HEK293 (cell line): ENCODE measurements around the gene MARK4.

ENCODE experiments used
- CTCF ChIA-PET: fragments of 350-600 bp; formaldehyde crosslinking; extraction: SDS; loops from one replicate; lab custom pipeline; 2021; ENCODE audit warnings: antibody characterized with exemption; lab: Yijun Ruan, JAX
- POLR2A ChIA-PET: fragments of 300-600 bp; formaldehyde crosslinking; extraction: SDS; loops from one replicate; lab custom pipeline; 2020; ENCODE audit warnings: antibody characterized with exemption, inconsistent platforms; lab: Yijun Ruan, JAX
- H3K27ac ChIP-seq: fragments of 200-500 bp; sonication (Bioruptor generic); 2 replicates; pipeline ENCODE4 v1.5.1; 2014; ENCODE audit warnings: low read depth, low read length, control low read depth, inconsistent platforms; ENCODE audit errors: extremely low read depth
- H3K36me3 ChIP-seq, 2 experiments: fragments of 200-500 bp in 1 of 2; sonication (Bioruptor generic) in 1 of 2; 1 replicate in 1 of 2; 2 replicates in 1 of 2; pipeline ENCODE4 v1.5.1; 2014 to 2017; ENCODE audit warnings: inconsistent platforms in 2 of 2, low read length in 2 of 2; ENCODE audit not compliant: control insufficient read depth in 2 of 2, insufficient read depth in 1 of 2
- H3K4me1 ChIP-seq: fragments of 200-500 bp; sonication (Bioruptor generic); 2 replicates; pipeline ENCODE4 v1.5.1; 2014; ENCODE audit warnings: mild to moderate bottlenecking, low read length, inconsistent platforms; ENCODE audit not compliant: control insufficient read depth, insufficient read depth
- H3K4me3 ChIP-seq: 2 replicates; pipeline ENCODE4 v1.5.1; 2011; ENCODE audit warnings: low read depth, mild to moderate bottlenecking, control low read depth, low read length, moderate library complexity
- H3K9me3 ChIP-seq: fragments of 200-500 bp; sonication (Bioruptor generic); 2 replicates; pipeline ENCODE4 v1.5.1; 2014; ENCODE audit warnings: low read depth, low read length, inconsistent platforms; ENCODE audit not compliant: control insufficient read depth, insufficient read depth
- ELK4 ChIP-seq: IDR thresholded peaks from 2 replicates; pipeline ENCODE4 v1.6.1; 2011; ENCODE audit warnings: mild to moderate bottlenecking, low read depth, low read length, borderline replicate concordance
- GLI2 ChIP-seq: fragments of 450-650 bp; formaldehyde crosslinking; IDR thresholded peaks from 2 replicates; pipeline ENCODE4; 2017; ENCODE audit warnings: missing biosample characterization, missing genetic modification characterization, low read depth, borderline replicate concordance
- KLF17 ChIP-seq: fragments of 450-650 bp; formaldehyde crosslinking; IDR thresholded peaks from 2 replicates; pipeline ENCODE4 v1.5.1; 2016; ENCODE audit warnings: missing biosample characterization, missing genetic modification characterization
- PRDM10 ChIP-seq: fragments of 450-650 bp; formaldehyde crosslinking; IDR thresholded peaks from 2 replicates; pipeline ENCODE4 v1.5.1; 2016; ENCODE audit warnings: missing biosample characterization, missing genetic modification characterization
- PRDM2 ChIP-seq: fragments of 450-650 bp; formaldehyde crosslinking; IDR thresholded peaks from 2 replicates; pipeline ENCODE4 v1.5.1; 2016; ENCODE audit warnings: missing biosample characterization, missing genetic modification characterization, borderline replicate concordance
- SP7 ChIP-seq: fragments of 450-650 bp; formaldehyde crosslinking; IDR thresholded peaks from 2 replicates; pipeline ENCODE4 v1.5.1; 2016; ENCODE audit warnings: missing biosample characterization, missing genetic modification characterization
- ZBTB10 ChIP-seq: fragments of 450-650 bp; formaldehyde crosslinking; IDR thresholded peaks from 2 replicates; pipeline ENCODE4 v1.5.1; 2016; ENCODE audit warnings: missing biosample characterization, missing genetic modification characterization
- ZEB2 ChIP-seq: fragments of 450-650 bp; formaldehyde crosslinking; IDR thresholded peaks from 2 replicates; pipeline ENCODE4 v1.5.1; 2016; ENCODE audit warnings: missing biosample characterization, missing genetic modification characterization
- ZNF23 ChIP-seq: fragments of 450-650 bp; formaldehyde crosslinking; IDR thresholded peaks from 2 replicates; pipeline ENCODE4 v1.5.1; 2016; ENCODE audit warnings: missing biosample characterization, missing genetic modification characterization, borderline replicate concordance
- ZNF239 ChIP-seq: fragments of 450-650 bp; formaldehyde crosslinking; IDR thresholded peaks from 2 replicates; pipeline ENCODE4 v1.5.1; 2016; ENCODE audit warnings: missing biosample characterization, missing genetic modification characterization
- ZNF335 ChIP-seq: fragments of 450-650 bp; formaldehyde crosslinking; conservative IDR thresholded peaks from 2 replicates; pipeline ENCODE4 v1.5.1; 2016; ENCODE audit warnings: missing biosample characterization, missing genetic modification characterization
- ZNF341 ChIP-seq: fragments of 450-650 bp; formaldehyde crosslinking; IDR thresholded peaks from 2 replicates; pipeline ENCODE4; 2016; ENCODE audit warnings: low read depth, missing biosample characterization, missing genetic modification characterization
- ZNF366 ChIP-seq: fragments of 450-650 bp; formaldehyde crosslinking; conservative IDR thresholded peaks from 2 replicates; pipeline ENCODE4 v1.5.1; 2016; ENCODE audit warnings: missing biosample characterization, missing genetic modification characterization
- ZNF549 ChIP-seq: fragments of 450-650 bp; IDR thresholded peaks from 2 replicates; pipeline ENCODE4 v1.5.1; 2018; ENCODE audit warnings: missing biosample characterization, missing genetic modification characterization, mild to moderate bottlenecking, inconsistent platforms, moderate library complexity
- ZNF658 ChIP-seq: fragments of 450-650 bp; formaldehyde crosslinking; IDR thresholded peaks from 2 replicates; pipeline ENCODE4; 2016; ENCODE audit warnings: missing biosample characterization, missing genetic modification characterization
- ZNF692 ChIP-seq: fragments of 450-650 bp; formaldehyde crosslinking; IDR thresholded peaks from 2 replicates; pipeline ENCODE4 v1.5.1; 2016; ENCODE audit warnings: missing biosample characterization, missing genetic modification characterization
- ZNF785 ChIP-seq: fragments of 450-650 bp; formaldehyde crosslinking; IDR thresholded peaks from 2 replicates; pipeline ENCODE4 v1.5.1; 2016; ENCODE audit warnings: missing biosample characterization, missing genetic modification characterization
- ZSCAN18 ChIP-seq: fragments of 450-650 bp; formaldehyde crosslinking; IDR thresholded peaks from 2 replicates; pipeline ENCODE4 v1.5.1; 2016; ENCODE audit warnings: missing biosample characterization, missing genetic modification characterization

Gene MARK4

GRCh38 chr19:45250832-45251451 is at the start of gene MARK4:
Gene MARK4 (plus strand): TSS chr19:45251271. CDS start chr19:45251589, 318 bp downstream.
- no peaks in the 10 kb centered on the region for H3K9me3 ChIP-seq
- ChIA-PET POLR2A (interaction anchor here (0.6 kb wide), 1 partner anchor 63 kb away, joined by 3 read pairs; no protein-coding TSS in a partner anchor), CTCF (interaction anchor here (2.4 kb wide), 1 partner anchor 89 kb away, joined by 12 read pairs; the partner anchor contains the start of gene KLC3)
- H3K4me3 ChIP-seq, result peak within 1 kb of the TSS; percentile 72
- peak within 1 kb of the TSS; percentile 79 for H3K27ac ChIP-seq
- peaks cover 3% of the 10 kb centered on the region; the same call in 1 of the 2 replicates for H3K4me1 ChIP-seq
- H3K36me3 ChIP-seq, result peaks cover 4 to 20% of the 10 kb centered on the region in 2 experiments; a peak in 2 of 3 replicates
- TF ChIP-seq SP7 (tag by site-specific recombination) (peak; percentile 47), ZNF549 (tag by site-specific recombination) (no peak), ZNF341 (peak; percentile 89), KLF17 (tag by site-specific recombination) (peak; percentile 38; the same call in 1 of the 2 replicates), ZNF692 (tag by site-specific recombination) (peak; percentile 67), ZNF335 (peak; percentile 80), ELK4 (no peak), ZNF658 (tag by site-specific recombination) (no peak), ZSCAN18 (tag by site-specific recombination) (0 out of 2 replicates have a peak, but pooled peaks have one; percentile 31), ZBTB10 (peak; percentile 59; the same call in 1 of the 2 replicates), ZNF366 (tag by site-specific recombination) (peak; percentile 87), ZNF785 (tag by site-specific recombination) (no peak; the same call in 1 of the 2 replicates), PRDM10 (peak; percentile 49), PRDM2 (tag by site-specific recombination) (no peak), GLI2 (tag by site-specific recombination) (no peak), ZNF23 (tag by site-specific recombination) (no peak), ZNF239 (tag by site-specific recombination) (no peak), ZEB2 (tag by site-specific recombination) (peak; percentile 42; the same call in 1 of the 2 replicates)
